Measurements from ENCODE around the gene PCBD2.
"Not testable (repeated sequence)": the region's sequence is repeated elsewhere in the genome, so short reads cannot be mapped to it uniquely, and the experiment has no call there.

PCBD2 gene

GRCh38 chr5:134910752-134911151, 5.8 kb downstream of the PCBD2 start:
- DNase-seq = not testable (repeated sequence)

DNA sequence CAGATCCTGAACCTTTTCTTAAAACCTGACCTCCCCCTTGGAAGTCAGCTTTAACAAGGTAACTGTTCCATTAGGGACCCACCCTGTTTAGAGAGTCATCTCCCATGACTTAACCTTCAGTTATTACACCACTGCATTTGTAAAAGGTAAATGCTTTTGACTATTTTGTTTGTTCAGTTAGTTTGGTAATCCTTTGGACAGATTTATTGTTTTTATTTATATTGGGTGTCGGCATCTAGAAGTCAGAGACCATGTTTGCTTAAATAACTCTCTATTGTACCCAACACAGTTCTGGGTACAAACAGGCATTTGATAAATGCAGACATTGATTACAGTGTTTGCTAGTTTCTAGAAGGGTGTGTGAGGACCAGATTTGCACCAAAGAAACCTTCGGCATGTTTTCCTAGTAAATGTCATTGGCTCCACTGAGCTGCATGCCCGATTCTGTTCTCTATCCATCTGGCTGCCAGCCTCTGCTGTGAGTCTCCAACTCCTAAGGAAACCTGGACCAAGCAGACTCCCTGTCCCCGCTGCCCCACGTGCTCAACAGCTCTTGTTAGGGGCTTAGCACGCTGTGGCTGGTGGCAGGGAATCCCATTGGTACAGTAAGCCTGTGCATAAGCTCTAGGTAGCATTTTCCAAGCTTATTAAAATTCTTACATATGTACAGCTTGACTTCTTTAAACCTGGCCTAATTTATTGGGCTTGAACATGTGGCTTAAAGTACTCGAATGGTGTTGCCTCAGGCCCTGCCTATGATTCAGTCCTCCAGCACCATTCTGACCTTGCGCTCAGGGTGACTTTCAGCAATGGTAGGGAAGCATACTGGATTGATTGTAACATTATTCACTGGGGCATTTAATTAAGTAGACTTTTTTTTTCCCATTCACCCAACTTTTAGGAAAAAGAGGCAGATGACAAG, 6.6 kb downstream of the PCBD2 start:
- DNase-seq = no peak

DNA sequence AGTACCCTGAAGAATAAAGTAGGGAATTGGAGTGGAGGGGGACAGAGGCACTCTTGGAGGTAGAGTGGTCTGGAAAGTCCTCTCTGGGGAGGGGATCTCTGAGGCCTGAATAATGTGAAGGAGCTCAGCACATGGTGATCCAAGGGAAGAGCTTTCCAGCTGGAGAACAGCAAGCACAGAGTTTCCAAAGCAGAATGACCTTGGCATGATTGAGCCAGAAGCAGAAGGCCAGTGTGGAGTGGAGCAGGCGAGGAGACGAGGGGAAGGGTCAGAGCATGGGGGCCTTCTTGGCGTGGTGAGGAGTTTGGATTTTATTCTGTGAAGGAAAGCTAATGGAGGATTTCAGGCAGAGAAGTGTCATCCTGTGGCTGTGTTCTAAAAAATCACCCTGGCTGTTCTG, 8.3 kb downstream of the PCBD2 start:
- DNase-seq = no peak

GRCh38 chr5:134913795-134914194, 8.9 kb downstream of the PCBD2 start:
- DNase-seq = no peak

GRCh38 chr5:134917070-134917815, 12.3 kb downstream of the PCBD2 start:
- no peak for DNase-seq

DNA sequence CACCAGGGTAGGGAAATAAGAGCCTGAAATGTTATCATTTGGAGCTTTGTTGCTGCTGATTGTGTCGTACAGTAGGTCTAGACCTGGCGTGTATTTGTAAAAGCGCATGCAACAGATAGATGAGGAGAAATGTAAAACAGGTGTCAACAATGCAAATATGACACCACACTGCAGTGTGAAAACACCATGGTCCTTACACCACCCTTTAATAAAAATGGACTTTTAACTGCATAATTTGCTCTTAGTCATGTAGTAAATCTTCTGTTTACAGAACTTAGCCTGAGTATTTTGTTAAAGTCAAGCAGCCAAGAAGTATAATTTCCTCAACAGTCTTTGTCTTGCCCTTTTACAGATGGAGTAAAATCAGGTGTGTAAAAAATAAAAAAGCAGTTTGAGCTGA, 13.9 kb downstream of the PCBD2 start:
- no peak for DNase-seq

DNA sequence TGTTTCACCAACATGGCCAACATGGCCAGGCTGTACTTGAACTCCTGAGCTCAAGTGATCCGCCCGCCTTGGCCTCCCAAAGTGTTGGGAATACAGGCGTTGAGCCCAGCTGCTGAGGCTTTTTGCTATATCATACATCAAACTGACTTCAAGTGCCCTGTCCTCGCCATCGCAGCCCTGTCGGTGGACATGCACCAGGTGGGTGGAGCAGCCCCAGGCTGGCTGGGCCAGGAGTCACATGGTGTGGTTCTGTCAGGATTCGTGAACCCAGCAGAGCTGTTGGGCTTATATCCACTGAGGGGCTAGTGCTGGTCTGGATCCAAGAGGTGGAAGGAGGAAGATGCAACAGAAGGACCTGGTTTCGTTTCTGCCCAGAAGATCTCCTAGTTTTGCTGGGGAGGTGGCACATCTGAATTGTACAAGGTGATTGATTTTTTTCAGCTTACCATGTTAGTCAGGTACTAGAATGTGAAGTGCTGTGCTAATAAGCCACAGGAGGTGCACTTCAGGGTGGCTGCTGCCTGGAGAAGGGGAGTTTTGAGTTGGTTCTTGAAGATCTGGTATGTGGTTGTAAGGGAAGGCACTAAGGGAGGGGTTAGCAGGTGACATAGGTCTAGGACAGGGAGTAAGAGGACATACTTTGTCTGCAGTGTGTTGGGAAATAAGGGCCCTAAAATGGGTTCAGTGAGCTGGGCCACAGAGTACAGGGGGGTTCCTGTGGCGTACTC, 16.1 kb downstream of the PCBD2 start:
- DNase-seq = no peak

GRCh38 chr5:134932508-134932907, 27.6 kb downstream of the PCBD2 start:
- DNase-seq = no peak

DNA sequence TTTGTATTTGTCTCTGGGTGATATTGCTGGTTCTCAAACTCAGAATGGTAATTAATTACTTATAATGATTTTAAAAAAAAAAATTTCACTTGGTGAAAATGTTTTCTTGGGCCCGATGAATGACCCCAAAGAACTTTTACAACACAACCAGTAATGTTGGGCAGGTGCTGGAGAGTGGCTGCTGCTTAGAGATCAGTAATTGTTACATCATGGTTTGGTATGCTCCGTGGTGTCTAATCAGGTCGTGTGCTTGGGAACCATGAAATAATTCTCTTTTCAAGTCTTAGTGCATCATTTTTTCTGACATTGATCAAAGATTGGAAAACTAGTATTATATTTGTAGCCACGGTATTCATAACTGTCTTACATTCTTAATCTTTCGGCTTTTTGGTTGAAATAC, 29.3 kb downstream of the PCBD2 start:
- DNase-seq = no peak

- DNase-seq = no peak
Measured at GRCh38 chr5:134935711-134936602, 31.0 kb downstream of the PCBD2 start.

DNA sequence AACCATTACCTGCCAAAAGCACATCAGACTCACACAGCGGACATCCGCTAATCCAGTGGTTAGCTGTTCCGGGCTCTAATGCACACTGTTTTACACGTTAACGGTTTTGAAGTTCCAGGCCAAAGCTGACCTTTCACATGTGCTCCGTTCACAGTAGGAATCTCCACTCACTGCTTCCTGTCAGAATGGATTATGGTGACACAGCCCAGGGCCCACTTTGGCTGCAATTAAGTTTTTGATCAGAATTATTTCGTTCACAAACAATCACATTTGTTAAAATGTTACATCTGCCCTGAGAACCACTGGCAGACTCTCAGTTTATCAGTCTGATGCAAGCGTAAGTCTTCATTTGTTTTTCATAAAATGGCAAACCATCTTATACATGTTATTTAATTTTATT, 32.6 kb downstream of the PCBD2 start:
- DNase-seq = no peak

DNA sequence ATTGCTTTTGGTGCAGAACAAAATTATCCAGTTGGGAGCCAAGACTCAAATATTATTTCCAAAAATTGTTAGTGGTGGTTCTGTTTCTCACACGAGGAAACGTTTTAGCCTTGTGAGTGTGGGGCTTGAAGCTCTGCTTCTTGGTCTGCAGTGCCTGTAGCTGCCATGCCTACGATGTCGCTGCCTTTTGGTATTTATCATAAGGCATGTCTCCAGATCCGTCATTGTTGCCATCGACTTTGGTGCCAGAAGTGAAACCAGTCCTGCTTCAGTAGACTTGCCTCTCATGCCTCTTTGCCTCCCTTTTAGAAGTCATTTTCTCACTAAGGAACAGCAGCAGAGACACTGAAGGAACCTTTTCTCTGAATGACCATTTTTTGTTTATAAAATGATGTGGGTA, 33.1 kb downstream of the PCBD2 start:
- no peak for DNase-seq

GRCh38 chr5:134939500-134939899, 34.6 kb downstream of the PCBD2 start:
- DNase-seq = no peak

DNA sequence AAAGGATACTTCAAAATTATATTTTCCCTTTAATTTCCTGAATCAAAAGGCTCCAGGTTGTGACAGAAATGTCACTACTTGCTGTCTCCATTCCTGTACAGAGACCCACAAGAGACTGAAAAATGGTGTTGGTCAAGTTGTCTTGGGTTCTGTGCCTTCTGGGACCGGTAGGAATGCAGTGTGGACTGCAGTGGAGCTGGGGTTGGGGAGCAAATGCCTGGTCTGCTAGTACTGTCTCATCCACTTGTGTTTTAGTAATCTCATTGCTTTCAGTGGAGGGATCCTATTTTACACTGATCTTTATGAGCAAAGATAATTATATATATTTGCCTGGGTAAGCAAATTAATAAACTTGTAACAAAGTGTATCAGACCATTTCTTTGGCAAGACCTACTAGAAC, 38.6 kb downstream of the PCBD2 start:
- no peak for DNase-seq

DNA sequence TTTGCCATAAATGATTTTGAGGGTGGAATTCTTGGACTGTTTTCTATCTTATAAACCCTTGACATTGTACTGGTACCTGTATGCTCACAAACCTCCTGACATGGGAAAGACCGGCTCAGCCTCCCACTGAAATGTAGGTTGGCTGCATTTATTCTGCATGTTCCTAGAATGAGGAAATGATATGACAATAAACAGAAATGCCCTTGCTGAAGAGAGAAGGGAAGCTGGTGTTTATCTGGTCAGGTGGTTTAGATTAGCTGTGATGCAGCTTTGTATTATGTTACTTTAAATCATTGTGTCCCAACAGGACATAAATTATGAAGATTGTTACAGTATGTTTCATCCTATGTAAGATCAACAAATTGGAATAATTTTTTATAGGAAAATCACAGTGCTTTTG, 39.7 kb downstream of the PCBD2 start:
- no peak for DNase-seq

GRCh38 chr5:134945041-134945440, 40.1 kb downstream of the PCBD2 start:
- DNase-seq = no peak

DNA sequence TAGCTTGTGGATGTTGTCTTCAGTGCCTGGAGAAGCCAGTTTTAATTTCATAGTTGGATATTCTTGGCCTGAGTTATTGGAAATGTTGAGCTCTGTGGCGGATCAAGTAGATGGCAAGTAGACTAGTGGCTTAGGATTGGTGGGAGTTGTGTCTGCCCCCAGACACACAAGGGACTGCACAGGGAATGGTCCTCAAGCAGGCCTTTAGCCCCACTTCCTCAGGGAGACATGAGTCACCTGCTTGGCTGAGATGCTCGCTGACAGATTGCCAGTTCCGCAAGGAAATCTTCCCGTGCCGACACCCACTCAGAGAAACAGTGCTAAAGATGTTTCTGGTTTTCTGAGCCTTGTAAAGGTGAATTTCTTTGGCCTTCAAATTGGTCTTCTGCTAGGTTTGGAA, 44.0 kb downstream of the PCBD2 start:
- DNase-seq = no peak

DNA sequence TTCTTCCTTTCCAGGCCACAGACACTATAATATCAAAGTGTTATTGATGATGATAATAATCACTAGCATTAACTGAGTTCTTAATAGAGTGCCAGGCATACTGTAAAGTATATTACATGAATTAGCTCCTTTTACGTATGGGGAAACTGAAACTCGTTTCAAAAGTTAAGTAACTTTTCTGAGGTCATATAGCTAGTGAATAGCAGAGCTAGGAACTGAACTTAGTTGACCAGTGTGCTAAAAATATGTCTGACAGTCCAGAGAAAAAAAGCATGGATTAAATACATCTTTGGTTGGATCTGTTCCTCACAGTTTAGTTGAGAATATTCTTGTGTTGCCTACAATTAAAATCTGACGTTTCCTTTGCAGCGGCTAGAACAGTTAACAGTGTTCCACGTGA, 44.4 kb downstream of the PCBD2 start:
- DNase-seq = no peak

DNA sequence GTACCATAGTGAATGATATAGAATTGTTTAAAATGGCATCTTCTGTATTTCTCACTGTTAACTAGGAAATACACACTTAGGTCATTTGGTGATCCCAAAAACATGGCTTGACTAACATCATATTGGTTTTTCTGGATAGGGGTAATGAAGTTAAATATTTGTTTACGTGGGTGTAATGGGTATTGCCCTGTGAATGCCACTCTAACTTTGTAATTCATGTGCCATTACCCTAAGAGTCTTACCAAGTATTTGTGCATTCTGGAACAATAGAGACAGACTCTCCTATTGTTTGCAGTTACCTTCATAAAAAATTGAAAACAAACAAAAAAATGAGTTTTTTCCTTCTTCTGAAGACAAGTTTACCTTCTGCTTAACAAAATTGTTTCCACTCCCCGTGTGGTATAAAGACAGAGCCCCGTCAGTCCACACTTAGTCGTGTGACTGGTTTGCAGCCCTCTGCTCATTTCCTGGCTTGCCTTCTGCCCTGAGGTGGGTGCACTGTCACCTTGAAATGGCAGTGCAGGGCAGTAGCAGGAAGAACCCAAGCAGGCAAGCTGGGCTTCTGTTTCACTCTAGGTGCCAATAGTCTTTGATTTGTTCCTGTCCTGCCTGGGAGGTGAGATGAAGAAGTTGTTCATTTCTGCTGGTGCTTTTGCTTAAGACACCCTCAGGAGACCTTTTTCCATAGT, 53.1 kb downstream of the PCBD2 start:
- no peak for DNase-seq

GRCh38 chr5:134958755-134959154, 53.8 kb downstream of the PCBD2 start:
- DNase-seq = no peak

- no peak for DNase-seq
Measured at GRCh38 chr5:134963098-134963497, 58.2 kb downstream of the PCBD2 start.

All from CD4-positive, alpha-beta T cell treated with Interferon gamma for 1 hour (primary cell).